Caco-2 (cell line): Measurements from ENCODE around the gene AGPAT3. TPM values are rescaled to one million over a fixed set of nuclear protein-coding genes. Genes with fewer than 3 reads are reported as not detected.
A peak's percentile ranks its signal among the peaks of the same experiment; 100 is the strongest.

Source experiments
- BruUV-seq: library from RNA; stranded (reverse); fragments of 400-500 nt; replicated peaks from 2 replicates; lab custom pipeline; 2021; lab: Mats Ljungman, UMichigan
- CTCF ChIA-PET: fragments of 300-600 bp; sonication (Branson Sonifier 250); formaldehyde crosslinking; loops from one replicate; lab custom pipeline; 2022; ENCODE audit warnings: antibody characterized with exemption; lab: Charles Lee
- POLR2A ChIA-PET: fragments of 300-600 bp; sonication (Branson Sonifier 250); formaldehyde crosslinking; loops from one replicate; lab custom pipeline; 2022; ENCODE audit warnings: antibody characterized with exemption; lab: Charles Lee
- DNase-seq, 2 experiments: peaks; one replicate each; pipeline versions ENCODE4 v3.0.0 to v3.0.0-alpha.2; 2020 to 2022
- H3K27me3 ChIP-seq: replicated peaks from 2 replicates; pipeline ENCODE4 v1.6.0; 2011; ENCODE audit warnings: low read length; ENCODE audit not compliant: control insufficient read depth, insufficient read depth
- H3K36me3 ChIP-seq: 2 replicates; pipeline ENCODE4 v1.5.1; 2011; ENCODE audit warnings: low read length; ENCODE audit not compliant: control insufficient read depth, insufficient read depth
- H3K4me1 ChIP-seq: fragments of 250-450 bp; sonication (Bioruptor Pico); 2 replicates; pipeline ENCODE4 v1.5.1; 2020; ENCODE audit warnings: mild to moderate bottlenecking
- H3K4me3 ChIP-seq: 2 replicates; pipeline ENCODE4 v1.5.1; 2011; ENCODE audit warnings: low read depth, mild to moderate bottlenecking, control low read depth, low read length
- H3K9me3 ChIP-seq: fragments of 250-450 bp; sonication (Bioruptor Pico); 2 replicates; pipeline ENCODE4 v1.5.1; 2020; ENCODE audit warnings: mild to moderate bottlenecking, moderate library complexity
- H3K27ac Mint-ChIP-seq: one replicate; pipeline ENCODE4 v1.8.0; 2022; ENCODE audit warnings: mixed read lengths; ENCODE audit not compliant: unreplicated experiment
- H3K27me3 Mint-ChIP-seq: one replicate; pipeline ENCODE4 v1.8.0; 2022; ENCODE audit warnings: mixed read lengths; ENCODE audit not compliant: insufficient read depth, unreplicated experiment
- H3K36me3 Mint-ChIP-seq: one replicate; pipeline ENCODE4 v1.8.0; 2022; ENCODE audit warnings: mild to moderate bottlenecking, mixed read lengths; ENCODE audit not compliant: insufficient read depth, unreplicated experiment
- H3K4me1 Mint-ChIP-seq: one replicate; pipeline ENCODE4 v1.8.0; 2022; ENCODE audit warnings: low read depth, mixed read lengths; ENCODE audit not compliant: unreplicated experiment
- H3K4me3 Mint-ChIP-seq: one replicate; pipeline ENCODE4 v1.8.0; 2022; ENCODE audit warnings: mild to moderate bottlenecking, moderate library complexity, mixed read lengths; ENCODE audit not compliant: unreplicated experiment
- H3K9me3 Mint-ChIP-seq: one replicate; pipeline ENCODE4 v1.8.0; 2022; ENCODE audit warnings: mixed read lengths; ENCODE audit not compliant: unreplicated experiment
- intact Hi-C: fragments of 100-400 bp; cut with micrococcal nuclease; formaldehyde crosslinking; loops from one replicate; pipeline ENCODE4 v1.10.0; 2022; ENCODE audit not compliant: unreplicated experiment
- total RNA-seq: library from RNA; stranded (reverse); gene quantifications from 2 replicates; pipeline ENCODE4 v1.2.3, GENCODE V29; 2022
- TF ChIP-seq, protein P1 (sequence below), 2 experiments: fragments of 200-600 bp in 1 of 2; IDR thresholded peaks; 1 replicate in 1 of 2; 2 replicates in 1 of 2; pipeline versions ENCODE4 v1.5.1 to v1.8.0; 2011 to 2022; ENCODE audit warnings: antibody characterized with exemption in 1 of 2, control low read depth in 1 of 2, inconsistent platforms in 1 of 2, low read depth in 1 of 2, low read length in 1 of 2, mild to moderate bottlenecking in 1 of 2, moderate library complexity in 1 of 2; ENCODE audit not compliant: insufficient read depth in 1 of 2, severe bottlenecking in 1 of 2, unreplicated experiment in 1 of 2

AGPAT3 gene
- total RNA-seq, 1 experiment from 2014 or later, result 61.8 TPM

DNA sequence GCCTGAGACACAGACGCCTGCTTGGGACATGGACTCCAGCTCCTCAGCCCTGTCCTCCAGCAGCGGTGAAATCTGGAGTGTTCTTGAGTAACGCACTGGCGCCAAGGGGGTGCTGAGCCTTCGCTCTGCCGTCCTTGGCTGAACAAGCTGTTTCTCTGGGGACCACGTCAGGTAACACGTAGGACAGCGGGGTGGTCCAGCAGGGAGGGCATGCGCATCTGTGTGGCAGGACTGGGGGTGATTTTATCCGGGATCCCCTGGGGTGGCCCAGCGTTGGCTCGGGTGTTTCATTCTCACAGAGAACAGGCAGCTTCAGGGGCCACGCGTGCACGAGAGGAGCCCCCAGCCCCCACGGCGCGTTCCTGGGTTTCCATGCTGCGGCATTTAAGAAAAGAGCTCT lies 61.2 kb downstream of the AGPAT3 start:
- CTCF ChIA-PET, result no interaction called here
- Histone ChIP-seq H3K27me3 (no peaks in the 10 kb centered on the region), H3K36me3 (no peaks in the 10 kb centered on the region; the same call in 1 of the 2 replicates), H3K4me1 (peaks cover 47% of the 10 kb centered on the region), H3K4me3 (no peak overlapping the region), H3K9me3 (no peaks in the 10 kb centered on the region)
- peak overlapping the region; percentile 77 for H3K27ac Mint-ChIP-seq
- intact Hi-C loops, result no loop called here
- no peaks in the 10 kb centered on the region for H3K9me3 Mint-ChIP-seq
- peaks cover 19% of the 10 kb centered on the region for H3K4me1 Mint-ChIP-seq
- TF ChIP-seq, protein P1, sequence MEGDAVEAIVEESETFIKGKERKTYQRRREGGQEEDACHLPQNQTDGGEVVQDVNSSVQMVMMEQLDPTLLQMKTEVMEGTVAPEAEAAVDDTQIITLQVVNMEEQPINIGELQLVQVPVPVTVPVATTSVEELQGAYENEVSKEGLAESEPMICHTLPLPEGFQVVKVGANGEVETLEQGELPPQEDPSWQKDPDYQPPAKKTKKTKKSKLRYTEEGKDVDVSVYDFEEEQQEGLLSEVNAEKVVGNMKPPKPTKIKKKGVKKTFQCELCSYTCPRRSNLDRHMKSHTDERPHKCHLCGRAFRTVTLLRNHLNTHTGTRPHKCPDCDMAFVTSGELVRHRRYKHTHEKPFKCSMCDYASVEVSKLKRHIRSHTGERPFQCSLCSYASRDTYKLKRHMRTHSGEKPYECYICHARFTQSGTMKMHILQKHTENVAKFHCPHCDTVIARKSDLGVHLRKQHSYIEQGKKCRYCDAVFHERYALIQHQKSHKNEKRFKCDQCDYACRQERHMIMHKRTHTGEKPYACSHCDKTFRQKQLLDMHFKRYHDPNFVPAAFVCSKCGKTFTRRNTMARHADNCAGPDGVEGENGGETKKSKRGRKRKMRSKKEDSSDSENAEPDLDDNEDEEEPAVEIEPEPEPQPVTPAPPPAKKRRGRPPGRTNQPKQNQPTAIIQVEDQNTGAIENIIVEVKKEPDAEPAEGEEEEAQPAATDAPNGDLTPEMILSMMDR (IDR thresholded peaks at IDR 0.05; ENCODE audit: insufficient read depth in 1 of 2, low read depth in 1 of 2, low read length in 1 of 2, severe bottlenecking in 1 of 2, unreplicated experiment in 1 of 2), result no peak
- POLR2A ChIA-PET, result no interaction called here
- BruUV-seq, result no TSS peak
- peaks cover 11% of the 10 kb centered on the region for H3K36me3 Mint-ChIP-seq
- H3K27me3 Mint-ChIP-seq, result no peaks in the 10 kb centered on the region
- DNase-seq, result no peak
- no peak overlapping the region for H3K4me3 Mint-ChIP-seq

DNA sequence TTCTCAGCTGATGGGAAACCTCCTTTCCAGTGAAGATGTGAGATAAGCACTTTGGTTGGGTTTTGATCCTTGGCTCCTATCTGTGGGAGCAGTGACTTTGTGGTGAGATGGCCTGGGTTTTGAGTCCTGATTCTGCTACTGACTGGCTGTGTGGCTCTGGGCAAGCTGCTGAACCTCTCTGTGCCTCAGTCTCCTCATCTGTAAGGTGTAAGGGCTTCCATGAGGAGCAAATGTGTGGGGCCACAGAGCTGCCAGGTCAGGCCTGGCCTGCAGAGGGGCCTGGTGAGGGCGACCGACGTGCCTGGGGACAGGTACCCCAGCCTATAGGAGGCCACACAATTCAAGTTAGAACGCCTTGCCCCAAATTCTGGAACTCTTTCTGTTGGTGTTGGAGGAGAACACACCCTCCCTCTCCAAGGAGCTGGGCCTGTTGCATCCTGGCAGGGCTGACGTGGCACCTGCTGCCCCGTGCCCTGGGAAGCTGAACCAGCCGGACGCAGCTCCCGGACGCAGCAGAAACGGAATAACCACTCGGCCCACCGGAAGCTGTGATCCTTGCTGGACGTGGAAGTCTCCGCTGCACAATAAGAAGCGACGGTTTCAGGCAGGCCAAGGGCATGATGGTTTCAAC lies 62.7 kb downstream of the AGPAT3 start:
- no peaks in the 10 kb centered on the region for H3K27me3 Mint-ChIP-seq
- Histone ChIP-seq H3K4me3 (no peak overlapping the region), H3K9me3 (no peaks in the 10 kb centered on the region), H3K4me1 (peaks cover 32% of the 10 kb centered on the region), H3K27me3 (no peaks in the 10 kb centered on the region), H3K36me3 (no peaks in the 10 kb centered on the region; the same call in 1 of the 2 replicates)
- H3K4me1 Mint-ChIP-seq, result peaks cover 8% of the 10 kb centered on the region
- CTCF ChIA-PET, result no interaction called here
- no peaks in the 10 kb centered on the region for H3K36me3 Mint-ChIP-seq
- DNase-seq, result no peak
- TF ChIP-seq, protein P1 (IDR thresholded peaks at IDR 0.05; ENCODE audit: insufficient read depth in 1 of 2, low read depth in 1 of 2, low read length in 1 of 2, severe bottlenecking in 1 of 2, unreplicated experiment in 1 of 2), result no peak
- intact Hi-C loops, result no loop called here
- H3K4me3 Mint-ChIP-seq, result no peak overlapping the region
- no peaks in the 10 kb centered on the region for H3K9me3 Mint-ChIP-seq
- no TSS peak for BruUV-seq
- POLR2A ChIA-PET, result interaction anchor here (0.6 kb wide), 1 partner anchor 484 kb away, joined by 3 read pairs; no protein-coding TSS in a partner anchor
- no peak overlapping the region for H3K27ac Mint-ChIP-seq

DNA sequence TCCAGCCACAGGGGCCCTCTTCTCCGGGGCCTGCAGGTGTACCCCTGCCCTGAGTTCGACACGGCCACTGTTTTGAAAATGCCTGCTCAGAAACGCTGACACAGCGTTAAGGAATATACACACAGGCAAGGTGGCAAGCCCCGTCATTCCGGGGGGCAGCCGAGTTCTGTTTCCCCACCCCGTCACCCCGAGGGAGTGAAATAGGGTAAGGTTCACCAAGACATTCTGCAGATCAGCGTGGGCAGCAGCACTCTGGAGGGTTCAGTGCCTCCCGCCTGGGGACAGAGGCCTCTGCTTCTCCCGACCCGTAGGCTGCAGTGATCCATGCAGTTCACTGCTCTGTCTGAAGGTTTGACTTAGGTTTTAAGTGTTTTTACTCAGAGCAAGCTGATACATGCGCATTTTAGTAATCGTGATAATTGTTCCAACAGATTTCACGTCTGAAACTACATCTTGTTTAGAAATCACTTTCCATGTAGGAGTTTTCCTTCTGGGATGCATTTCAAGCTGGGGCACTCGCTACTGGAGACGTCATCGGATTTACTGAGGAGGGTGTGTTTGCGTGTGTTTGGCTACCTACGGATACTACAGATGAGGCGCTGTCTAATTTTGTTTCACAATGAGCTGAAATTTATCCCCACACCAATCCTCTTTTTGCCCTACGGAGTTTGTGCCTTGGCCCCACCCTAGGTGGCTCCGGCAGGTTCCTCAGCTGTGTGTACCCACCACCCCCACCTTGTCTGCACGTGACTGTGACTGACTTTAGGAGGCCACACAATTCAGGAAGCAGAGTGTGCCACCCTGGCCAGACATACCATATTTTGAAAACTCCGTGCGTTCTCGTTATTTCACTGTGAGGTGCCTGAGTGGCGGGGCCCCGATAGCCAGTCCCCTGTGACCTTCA lies 63.5 kb downstream of the AGPAT3 start:
- Histone ChIP-seq H3K4me1 (peaks cover 24% of the 10 kb centered on the region), H3K27me3 (no peaks in the 10 kb centered on the region), H3K4me3 (no peak overlapping the region), H3K9me3 (no peaks in the 10 kb centered on the region), H3K36me3 (no peaks in the 10 kb centered on the region; the same call in 1 of the 2 replicates)
- Mint-ChIP-seq H3K4me1 (peaks cover 5% of the 10 kb centered on the region), H3K27ac (no peak overlapping the region), H3K4me3 (no peak overlapping the region), H3K27me3 (no peaks in the 10 kb centered on the region), H3K9me3 (no peaks in the 10 kb centered on the region), H3K36me3 (no peaks in the 10 kb centered on the region)
- intact Hi-C loops, result no loop called here
- no TSS peak for BruUV-seq
- TF ChIP-seq, protein P1 (IDR thresholded peaks at IDR 0.05; ENCODE audit: insufficient read depth in 1 of 2, low read depth in 1 of 2, low read length in 1 of 2, severe bottlenecking in 1 of 2, unreplicated experiment in 1 of 2), result no peak
- ChIA-PET CTCF (no interaction called here), POLR2A (no interaction called here)
- no peak for DNase-seq
